ENCODE measurements around the gene OR5D18.

Gene OR5D18

GRCh38 chr11:55819330-55819729 lies at the start of gene OR5D18:
TSS of gene OR5D18 (plus strand) at chr11:55819630. CDS start at chr11:55819630, 0 bp downstream.
- Histone ChIP-seq H3K27ac (ENCODE audit: low read length) (no peak within 1 kb of the TSS), H3K4me3 (ENCODE audit: low read length) (no peak within 1 kb of the TSS), H3K9me3 (ENCODE audit: insufficient read depth, low read length) (no peaks in the 10 kb centered on the region), H3K4me1 (ENCODE audit: low read length) (no peaks in the 10 kb centered on the region), H3K9ac (ENCODE audit: low read length) (no peak within 1 kb of the TSS), H3K27me3 (ENCODE audit: low read depth, low read length) (no peaks in the 10 kb centered on the region), H3K79me2 (ENCODE audit: low read length) (no peaks in the 10 kb centered on the region), H4K20me1 (ENCODE audit: insufficient read depth, low read length) (no peaks in the 10 kb centered on the region), H3K36me3 (replicated peaks; ENCODE audit: low read depth, low read length) (no peaks in the 10 kb centered on the region), H3K4me2 (ENCODE audit: low read length) (no peak within 1 kb of the TSS), H2AFZ (ENCODE audit: low read depth, low read length) (no peak within 1 kb of the TSS)
- TF ChIP-seq CTCF (IDR thresholded peaks at IDR 0.05; ENCODE audit: low read depth, low read length) (no peak), EZH2phosphoT487 (IDR thresholded peaks at IDR 0.05; ENCODE audit: low read depth) (no peak)

GRCh38 chr11:55773138-55773537 lies 46.3 kb upstream of the OR5D18 start, which contains the start of gene OR5D13:
TSS of gene OR5D13 (plus strand) at chr11:55773438. CDS start at chr11:55773438, 0 bp downstream.
- TF ChIP-seq EZH2phosphoT487 (IDR thresholded peaks at IDR 0.05; ENCODE audit: low read depth) = no peak
- no peak for TF ChIP-seq CTCF (IDR thresholded peaks at IDR 0.05; ENCODE audit: low read depth, low read length)
- Histone ChIP-seq H3K4me1 (ENCODE audit: low read length) (no peaks in the 10 kb centered on the region), H3K4me3 (ENCODE audit: low read length) (no peak within 1 kb of the TSS), H3K36me3 (replicated peaks; ENCODE audit: low read depth, low read length) (no peaks in the 10 kb centered on the region), H2AFZ (ENCODE audit: low read depth, low read length) (no peak within 1 kb of the TSS), H3K27ac (ENCODE audit: low read length) (no peak within 1 kb of the TSS), H3K27me3 (ENCODE audit: low read depth, low read length) (no peaks in the 10 kb centered on the region), H3K9me3 (ENCODE audit: insufficient read depth, low read length) (no peaks in the 10 kb centered on the region), H3K9ac (ENCODE audit: low read length) (no peak within 1 kb of the TSS), H3K79me2 (ENCODE audit: low read length) (no peaks in the 10 kb centered on the region), H3K4me2 (ENCODE audit: low read length) (no peak within 1 kb of the TSS), H4K20me1 (ENCODE audit: insufficient read depth, low read length) (no peaks in the 10 kb centered on the region)

GRCh38 chr11:55791606-55792005 lies 27.8 kb upstream of the OR5D18 start:
- Histone ChIP-seq H4K20me1 (ENCODE audit: insufficient read depth, low read length) (no peaks in the 10 kb centered on the region), H3K9ac (ENCODE audit: low read length) (no peak overlapping the region), H3K4me2 (ENCODE audit: low read length) (no peak overlapping the region), H3K36me3 (replicated peaks; ENCODE audit: low read depth, low read length) (no peaks in the 10 kb centered on the region), H3K4me1 (ENCODE audit: low read length) (no peaks in the 10 kb centered on the region), H3K27ac (ENCODE audit: low read length) (no peak overlapping the region), H3K79me2 (ENCODE audit: low read length) (no peaks in the 10 kb centered on the region), H3K4me3 (ENCODE audit: low read length) (no peak overlapping the region), H3K9me3 (ENCODE audit: insufficient read depth, low read length) (no peaks in the 10 kb centered on the region), H3K27me3 (ENCODE audit: low read depth, low read length) (no peaks in the 10 kb centered on the region), H2AFZ (ENCODE audit: low read depth, low read length) (no peak overlapping the region)
- no peak for TF ChIP-seq EZH2phosphoT487 (IDR thresholded peaks at IDR 0.05; ENCODE audit: low read depth)
- TF ChIP-seq CTCF (IDR thresholded peaks at IDR 0.05; ENCODE audit: low read depth, low read length) = no peak

GRCh38 chr11:55793321-55793720 lies 26.1 kb upstream of the OR5D18 start:
- no peak overlapping the region for H3K27ac ChIP-seq (ENCODE audit: low read length)
- no peaks in the 10 kb centered on the region for H3K4me1 ChIP-seq (ENCODE audit: low read length)
- H3K4me3 ChIP-seq (ENCODE audit: low read length) = no peak overlapping the region
- no peaks in the 10 kb centered on the region for H4K20me1 ChIP-seq (ENCODE audit: insufficient read depth, low read length)
- no peaks in the 10 kb centered on the region for H3K27me3 ChIP-seq (ENCODE audit: low read depth, low read length)
- no peak overlapping the region for H3K9ac ChIP-seq (ENCODE audit: low read length)
- TF ChIP-seq EZH2phosphoT487 (IDR thresholded peaks at IDR 0.05; ENCODE audit: low read depth) (no peak), CTCF (IDR thresholded peaks at IDR 0.05; ENCODE audit: low read depth, low read length) (no peak)
- H2AFZ ChIP-seq (ENCODE audit: low read depth, low read length) = no peak overlapping the region
- H3K9me3 ChIP-seq (ENCODE audit: insufficient read depth, low read length) = no peaks in the 10 kb centered on the region
- H3K36me3 ChIP-seq (replicated peaks; ENCODE audit: low read depth, low read length) = no peaks in the 10 kb centered on the region
- no peak overlapping the region for H3K4me2 ChIP-seq (ENCODE audit: low read length)
- H3K79me2 ChIP-seq (ENCODE audit: low read length) = no peaks in the 10 kb centered on the region
